DND-41 (cell line): ENCODE data around the gene SYNE1.

ENCODE experiments used
- EZH2 ChIP-seq: IDR thresholded peaks from 3 replicates; pipeline ENCODE4 v1.6.1; 2012; ENCODE audit warnings: borderline replicate concordance, low read depth, mild to moderate bottlenecking, moderate library complexity, low read length, inconsistent platforms; ENCODE audit not compliant: severe bottlenecking
- TF ChIP-seq, protein P1 (sequence below): IDR thresholded peaks from 2 replicates; pipeline ENCODE4 v1.5.1; 2012; ENCODE audit warnings: borderline replicate concordance, low read length, moderate library complexity, mild to moderate bottlenecking; ENCODE audit not compliant: poor library complexity, severe bottlenecking; ENCODE audit errors: extremely low read depth

GRCh38 chr6:152151920-152152319 is 485.2 kb downstream of the SYNE1 start:
- TF ChIP-seq EZH2 = no peak
- TF ChIP-seq, protein P1, sequence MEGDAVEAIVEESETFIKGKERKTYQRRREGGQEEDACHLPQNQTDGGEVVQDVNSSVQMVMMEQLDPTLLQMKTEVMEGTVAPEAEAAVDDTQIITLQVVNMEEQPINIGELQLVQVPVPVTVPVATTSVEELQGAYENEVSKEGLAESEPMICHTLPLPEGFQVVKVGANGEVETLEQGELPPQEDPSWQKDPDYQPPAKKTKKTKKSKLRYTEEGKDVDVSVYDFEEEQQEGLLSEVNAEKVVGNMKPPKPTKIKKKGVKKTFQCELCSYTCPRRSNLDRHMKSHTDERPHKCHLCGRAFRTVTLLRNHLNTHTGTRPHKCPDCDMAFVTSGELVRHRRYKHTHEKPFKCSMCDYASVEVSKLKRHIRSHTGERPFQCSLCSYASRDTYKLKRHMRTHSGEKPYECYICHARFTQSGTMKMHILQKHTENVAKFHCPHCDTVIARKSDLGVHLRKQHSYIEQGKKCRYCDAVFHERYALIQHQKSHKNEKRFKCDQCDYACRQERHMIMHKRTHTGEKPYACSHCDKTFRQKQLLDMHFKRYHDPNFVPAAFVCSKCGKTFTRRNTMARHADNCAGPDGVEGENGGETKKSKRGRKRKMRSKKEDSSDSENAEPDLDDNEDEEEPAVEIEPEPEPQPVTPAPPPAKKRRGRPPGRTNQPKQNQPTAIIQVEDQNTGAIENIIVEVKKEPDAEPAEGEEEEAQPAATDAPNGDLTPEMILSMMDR = no peak
